Measurements from ENCODE around the gene PUSL1. TPM values are rescaled to one million over a fixed set of nuclear protein-coding genes. Genes with fewer than 3 reads are reported as not detected.

Gene PUSL1
- total RNA-seq, 2 experiments from 2014 or later: 31.3 to 57.1 TPM

GRCh38 chr1:1297802-1298424 is 10.5 kb upstream of the PUSL1 start:
- no TSS peak for BruUV-seq (replicated peaks)
- no peaks in the 10 kb centered on the region for H4K20me1 ChIP-seq (ENCODE audit: insufficient read depth, low read length)
- CTCF ChIA-PET (ENCODE audit: unreplicated experiment): no interaction called here
- no peak overlapping the region for H3K27ac ChIP-seq (ENCODE audit: low read depth, low read length, poor library complexity, severe bottlenecking)
- intact Hi-C loops (cut with micrococcal nuclease; ENCODE audit: unreplicated experiment): no loop called here
- no peak overlapping the region for H3K4me3 ChIP-seq (ENCODE audit: low read depth, low read length, poor library complexity, severe bottlenecking)
- TF ChIP-seq CTCF (conservative IDR thresholded peaks at IDR 0.05; ENCODE audit: low read length) (no peak), EZH2phosphoT487 (IDR thresholded peaks at IDR 0.05; ENCODE audit: borderline replicate concordance, low read depth, low read length) (no peak)
- H2AFZ ChIP-seq (ENCODE audit: low read length): no peak overlapping the region
- H3K9me3 ChIP-seq (ENCODE audit: low read length): no peaks in the 10 kb centered on the region
- H3K79me2 ChIP-seq (ENCODE audit: insufficient read depth, low read depth, low read length): no peaks in the 10 kb centered on the region
- DNase-seq (ENCODE audit: low spot score): no peak
- no peaks in the 10 kb centered on the region for H3K9me2 ChIP-seq (ENCODE audit: insufficient read depth, low read length)
- no peaks in the 10 kb centered on the region for H3K4me1 ChIP-seq (ENCODE audit: insufficient read depth, low read length, poor library complexity, severe bottlenecking)
- no peak overlapping the region for H3K4me2 ChIP-seq (ENCODE audit: low read length)
- POLR2A ChIA-PET: no interaction called here
- H3K36me3 ChIP-seq (ENCODE audit: insufficient read depth, low read length): no peaks in the 10 kb centered on the region

GRCh38 chr1:1298861-1299685 is 9.3 kb upstream of the PUSL1 start:
- BruUV-seq (replicated peaks): no TSS peak
- CTCF ChIA-PET (ENCODE audit: unreplicated experiment): no interaction called here
- DNase-seq (ENCODE audit: low spot score): no peak

More at GRCh38 chr1:1298861-1299685, 9.3 kb upstream of the PUSL1 start:
- H4K20me1 ChIP-seq (ENCODE audit: insufficient read depth, low read length): no peaks in the 10 kb centered on the region
- no peaks in the 10 kb centered on the region for H3K9me3 ChIP-seq (ENCODE audit: low read length)
- no peaks in the 10 kb centered on the region for H3K9me2 ChIP-seq (ENCODE audit: insufficient read depth, low read length)
- no peak overlapping the region for H3K4me3 ChIP-seq (ENCODE audit: low read depth, low read length, poor library complexity, severe bottlenecking)
- no peaks in the 10 kb centered on the region for H3K79me2 ChIP-seq (ENCODE audit: insufficient read depth, low read depth, low read length)
- H3K36me3 ChIP-seq (ENCODE audit: insufficient read depth, low read length): no peaks in the 10 kb centered on the region
- TF ChIP-seq EZH2phosphoT487 (IDR thresholded peaks at IDR 0.05; ENCODE audit: borderline replicate concordance, low read depth, low read length) (no peak), CTCF (conservative IDR thresholded peaks at IDR 0.05; ENCODE audit: low read length) (no peak)
- POLR2A ChIA-PET: no interaction called here
- intact Hi-C loops (cut with micrococcal nuclease; ENCODE audit: unreplicated experiment): no loop called here
- no peaks in the 10 kb centered on the region for H3K4me1 ChIP-seq (ENCODE audit: insufficient read depth, low read length, poor library complexity, severe bottlenecking)
- no peak overlapping the region for H3K4me2 ChIP-seq (ENCODE audit: low read length)
- no peak overlapping the region for H2AFZ ChIP-seq (ENCODE audit: low read length)
- no peak overlapping the region for H3K27ac ChIP-seq (ENCODE audit: low read depth, low read length, poor library complexity, severe bottlenecking)
